AG10803 (cell line): ENCODE data around the gene PEPD.

ENCODE experiments used
- DNase-seq: peaks from one replicate; pipeline ENCODE4 v3.0.0; 2010; ENCODE audit warnings: low read depth
- H3K4me3 ChIP-seq: 2 replicates; pipeline ENCODE4 v1.5.1; 2011; ENCODE audit warnings: mild to moderate bottlenecking, low read length, control low read depth
- CTCF ChIP-seq: conservative IDR thresholded peaks from 2 replicates; pipeline ENCODE4 v1.5.1; 2011; ENCODE audit warnings: mild to moderate bottlenecking, low read length, control low read depth, inconsistent platforms

Gene PEPD

GRCh38 chr19:33386361-33386858 is 135.2 kb downstream of the PEPD start:
- DNase-seq: no peak
- no peak for TF ChIP-seq CTCF
- H3K4me3 ChIP-seq: no peak overlapping the region

GRCh38 chr19:33385956-33386355 is 135.6 kb downstream of the PEPD start:
- no peak for TF ChIP-seq CTCF
- no peak overlapping the region for H3K4me3 ChIP-seq
- no peak for DNase-seq

GRCh38 chr19:33384983-33385382 is 136.6 kb downstream of the PEPD start:
- no peak for TF ChIP-seq CTCF
- H3K4me3 ChIP-seq: no peak overlapping the region
- DNase-seq: no peak

- H3K4me3 ChIP-seq: no peak overlapping the region
- no peak for DNase-seq
- no peak for TF ChIP-seq CTCF
Measured at GRCh38 chr19:33383720-33384292, 137.8 kb downstream of the PEPD start.

GRCh38 chr19:33382982-33383381 is 138.6 kb downstream of the PEPD start:
- DNase-seq: no peak
- no peak for TF ChIP-seq CTCF
- H3K4me3 ChIP-seq: no peak overlapping the region

GRCh38 chr19:33382006-33382405 is 139.6 kb downstream of the PEPD start:
- no peak overlapping the region for H3K4me3 ChIP-seq
- no peak for DNase-seq
- TF ChIP-seq CTCF: no peak

- TF ChIP-seq CTCF: no peak
- no peak overlapping the region for H3K4me3 ChIP-seq
- DNase-seq: no peak
Measured at GRCh38 chr19:33381101-33381500, 140.5 kb downstream of the PEPD start.
